Left colon (tissue), 2 donors: Measurements from ENCODE around the gene PTPRR. TPM values are rescaled to one million over a fixed set of nuclear protein-coding genes. Genes with fewer than 3 reads are reported as not detected.

Source experiments
- ATAC-seq: fragments of 200-7000 bp; cut with Tn5 transposase; one replicate; pipeline ENCODE4 v1.9.1; 2020; ENCODE audit warnings: mild to moderate bottlenecking, moderate library complexity
- DNase-seq, 2 donors: peaks; one replicate each; pipeline ENCODE4 v3.0.0-alpha.2; 2020
- intact Hi-C, 2 donors: fragments of 100-400 bp; cut with DNase I in 1 of 2; cut with micrococcal nuclease in 1 of 2; formaldehyde crosslinking; loops; one replicate each; pipeline versions ENCODE4 v1.11.2 to v1.14.0; 2022; cut with DNase I, micrococcal nuclease
- total RNA-seq, 2 donors: library from RNA; stranded (reverse); fragmentation: NEBNext Ultra II Directional; extraction: Animal tissue kit (Norgen Biotek cat#: 25700); gene quantifications; one replicate each; pipeline ENCODE4 v1.2.1, GENCODE V29; 2021
- donor health status: DM: no; HTN: no; CAD: no.
- donor health status: DM: yes; HTN: yes; CAD: no.

Gene PTPRR
- total RNA-seq, 2 donors from 2014 or later: 13.1 to 48.8 TPM

DNA sequence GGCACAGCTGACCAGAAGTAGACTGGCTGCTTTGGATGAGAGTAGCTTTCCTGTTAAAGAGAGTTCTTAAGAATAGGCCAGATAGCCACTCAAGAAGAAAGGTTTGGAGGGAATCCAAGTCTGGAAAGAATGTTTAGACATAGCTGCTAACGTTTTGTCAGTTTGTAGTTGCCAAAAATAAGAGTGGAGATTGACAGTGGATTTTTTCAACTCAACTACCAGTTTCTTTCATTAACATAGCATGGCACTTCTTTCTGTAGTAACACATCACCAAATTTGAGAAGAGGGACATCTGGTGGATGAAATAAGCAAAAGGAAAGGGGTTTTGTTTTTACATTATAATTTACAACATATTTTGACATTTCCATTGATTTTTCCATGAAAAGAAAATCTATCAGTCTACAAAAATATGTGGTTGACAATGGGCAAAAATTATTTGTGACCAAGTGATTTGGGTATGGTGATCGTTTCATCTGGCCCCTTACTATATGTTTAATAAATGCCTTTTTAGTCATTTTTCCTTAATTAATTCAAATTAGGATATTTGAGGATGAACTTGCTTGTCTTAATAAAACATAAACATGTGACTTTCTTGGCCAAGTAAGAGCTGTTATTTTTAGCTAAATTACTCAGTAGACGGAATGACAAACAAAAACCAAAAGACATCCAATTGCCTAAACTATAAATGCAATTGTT lies 71.1 kb downstream of the PTPRR start:
- intact Hi-C loops: no loop called here
- DNase-seq (no peak), ATAC-seq (peak; percentile 61)

GRCh38 chr12:70847871-70848270 lies 72.7 kb downstream of the PTPRR start:
- no peak for DNase-seq
- intact Hi-C loops: no loop called here
- no peak for ATAC-seq

DNA sequence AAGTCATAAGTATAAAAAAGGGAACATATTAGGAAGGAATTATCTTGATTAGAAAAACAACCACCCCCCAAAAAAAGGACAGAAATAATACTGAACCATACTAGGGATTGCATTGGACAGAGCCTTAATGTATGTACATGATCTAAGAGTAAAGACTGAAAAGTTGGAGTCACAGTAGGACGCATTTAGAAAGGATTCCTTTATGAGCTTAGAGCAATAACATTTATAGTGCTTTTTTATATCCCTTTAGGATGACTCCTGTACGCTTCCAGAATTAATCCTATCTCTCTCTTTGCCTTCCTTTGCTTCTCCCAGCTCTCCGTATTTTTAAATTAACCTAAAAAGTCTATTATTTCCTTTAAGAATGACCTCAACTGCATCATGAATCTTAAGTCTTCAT lies 75.3 kb downstream of the PTPRR start:
- intact Hi-C loops: no loop called here
- DNase-seq: no peak
- ATAC-seq: peak; percentile 95

- no peak for ATAC-seq
- DNase-seq: no peak
- intact Hi-C loops: no loop called here
These were observed 77.2 kb downstream of the PTPRR start for GRCh38 chr12:70843363-70843762.

GRCh38 chr12:70842942-70843341 lies 77.6 kb downstream of the PTPRR start:
- DNase-seq (no peak), ATAC-seq (no peak)
- intact Hi-C loops: no loop called here

DNA sequence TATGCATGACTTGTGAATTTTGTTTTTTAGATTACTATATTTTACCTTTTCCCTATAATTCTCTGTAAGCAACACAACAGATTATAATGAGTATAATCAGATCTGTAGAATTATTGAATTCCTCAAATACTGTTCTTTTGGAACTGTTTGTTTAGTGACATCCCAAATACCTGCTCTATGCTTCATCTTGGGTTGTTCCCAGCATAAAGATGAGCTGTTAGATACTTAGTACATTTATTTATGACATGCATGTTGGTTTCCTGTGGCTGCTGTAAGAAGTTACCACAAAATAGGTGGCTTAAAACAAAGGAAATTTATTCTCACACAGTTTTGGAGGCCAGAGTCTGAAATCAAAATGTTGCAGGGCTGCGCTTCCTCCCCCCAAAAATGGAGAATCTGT lies 78.4 kb downstream of the PTPRR start:
- ATAC-seq: no peak
- intact Hi-C loops: no loop called here
- DNase-seq: no peak

DNA sequence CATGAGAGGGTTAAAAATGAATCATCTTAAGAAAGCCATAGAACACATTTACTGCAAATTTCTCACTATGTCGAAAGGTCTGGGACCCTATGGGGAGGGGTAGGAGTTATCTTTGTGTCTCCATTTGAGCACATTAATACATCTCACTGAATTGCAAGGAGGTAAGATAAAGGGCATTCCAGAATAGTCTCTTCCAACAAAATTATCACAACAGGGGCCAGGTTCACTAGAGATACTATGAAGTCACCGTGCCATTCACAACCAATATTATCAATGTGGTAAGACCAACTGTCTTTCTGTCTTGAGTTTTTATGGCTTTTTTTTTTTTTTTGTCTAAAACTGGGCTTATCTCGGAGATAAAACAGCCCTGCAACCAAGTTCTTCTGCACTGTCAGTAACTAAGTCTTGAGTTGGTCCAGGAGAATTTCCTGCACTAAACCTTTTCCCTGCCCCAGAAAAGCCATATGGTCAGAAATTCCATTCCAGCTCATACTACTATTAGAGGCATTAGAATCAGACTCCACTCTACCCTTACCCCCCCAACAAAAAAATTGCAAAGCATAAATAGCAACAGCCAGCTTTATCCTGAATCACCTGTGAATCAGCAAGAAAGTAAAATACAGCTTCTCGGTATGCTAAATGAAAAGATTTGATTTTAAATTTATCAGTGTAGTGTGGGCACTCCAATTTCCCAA lies 79.7 kb downstream of the PTPRR start:
- no peak for ATAC-seq
- intact Hi-C loops: no loop called here
- DNase-seq: no peak

GRCh38 chr12:70839544-70839943 lies 81.0 kb downstream of the PTPRR start:
- DNase-seq: no peak
- no peak for ATAC-seq

GRCh38 chr12:70838127-70838526 lies 82.4 kb downstream of the PTPRR start:
- DNase-seq (no peak), ATAC-seq (no peak)
- intact Hi-C loops: no loop called here

More at GRCh38 chr12:70839544-70839943, 81.0 kb downstream of the PTPRR start:
- intact Hi-C loops: no loop called here

- no peak for ATAC-seq
- no peak for DNase-seq
- intact Hi-C loops: no loop called here
These were observed 83.5 kb downstream of the PTPRR start for GRCh38 chr12:70837026-70837425.

- DNase-seq (no peak), ATAC-seq (no peak)
- intact Hi-C loops: no loop called here
These were observed 84.6 kb downstream of the PTPRR start for GRCh38 chr12:70835948-70836347.

DNA sequence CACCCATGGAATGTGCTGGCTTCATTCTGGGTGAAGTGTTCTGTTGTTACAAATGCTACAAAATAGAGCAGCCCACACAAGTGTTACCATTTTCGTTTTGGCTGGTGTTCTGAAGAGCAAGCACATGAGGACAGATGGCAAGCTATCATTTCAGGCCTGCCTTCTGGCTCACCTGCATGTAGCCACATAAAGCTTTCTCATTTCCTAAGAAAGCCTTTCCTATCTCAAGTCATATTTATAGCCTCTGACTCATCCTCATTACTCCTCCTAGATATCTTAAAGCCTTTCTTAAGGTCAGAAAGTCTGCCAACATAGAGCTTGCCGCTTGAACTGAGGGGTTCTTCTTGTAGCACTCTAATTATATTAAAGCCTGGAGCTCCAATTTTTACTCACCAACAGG lies 89.0 kb downstream of the PTPRR start:
- intact Hi-C loops: no loop called here
- ATAC-seq (peak; percentile 81), DNase-seq (no peak)

DNA sequence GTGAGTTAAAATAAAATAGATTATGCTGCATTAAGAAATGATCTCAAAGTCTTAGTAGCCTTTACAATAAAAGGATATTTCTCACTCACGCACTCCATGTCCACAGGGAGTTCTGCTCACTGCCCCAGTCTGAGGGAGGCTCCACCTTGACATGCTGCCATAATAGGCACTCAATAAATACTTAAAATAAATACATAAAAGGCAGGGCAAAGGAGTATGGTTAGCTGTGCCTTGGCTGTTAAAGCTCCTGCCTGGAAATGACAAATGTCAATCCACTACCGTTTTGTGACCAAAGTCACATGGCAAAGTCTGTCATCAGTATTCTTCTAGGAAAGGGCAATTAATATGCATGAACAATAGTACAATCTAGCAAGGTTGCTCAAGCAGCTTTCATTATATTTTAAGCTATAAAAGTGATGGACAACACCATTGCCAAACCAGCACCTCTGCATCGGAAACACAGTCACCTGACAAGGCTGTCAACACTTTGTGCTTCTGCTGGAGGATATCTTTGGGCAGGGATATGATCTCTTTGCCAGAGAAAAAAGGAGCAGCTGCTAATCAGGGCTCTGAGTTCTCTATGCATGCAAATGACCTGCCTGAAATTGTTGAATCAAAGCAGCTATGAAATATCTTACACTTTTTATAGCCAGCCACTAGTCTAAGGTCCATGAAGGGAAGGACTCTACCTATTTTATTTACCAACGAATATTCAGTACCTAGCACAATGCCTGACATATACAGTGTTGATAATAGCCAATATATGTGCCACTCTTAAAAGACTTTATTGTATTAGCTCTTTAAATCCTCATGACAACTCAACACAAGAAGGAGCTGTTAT lies 90.1 kb downstream of the PTPRR start:
- intact Hi-C loops: no loop called here
- ATAC-seq (peak; percentile 83), DNase-seq (no peak)

GRCh38 chr12:70829070-70829469 lies 91.5 kb downstream of the PTPRR start:
- no peak for ATAC-seq
- intact Hi-C loops: no loop called here
- DNase-seq: no peak

DNA sequence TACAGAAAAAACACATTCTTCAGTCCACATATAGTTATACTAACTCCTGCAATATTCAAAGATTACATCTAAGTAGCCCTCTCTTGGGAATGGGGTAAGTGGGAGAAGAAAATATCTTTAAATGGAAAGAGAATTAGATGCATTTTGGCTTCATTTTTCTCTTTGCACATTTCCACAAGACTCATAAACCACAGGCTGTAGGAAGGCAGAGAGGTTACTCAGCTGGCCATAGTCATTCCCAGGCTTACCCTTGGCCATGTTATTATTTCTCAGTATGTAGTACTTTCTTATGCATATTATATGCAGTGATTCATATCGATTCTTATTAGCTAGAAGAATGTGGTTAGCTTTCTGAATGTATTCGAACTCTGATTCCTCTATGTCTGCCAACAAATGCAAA lies 92.2 kb downstream of the PTPRR start:
- DNase-seq: no peak
- intact Hi-C loops: no loop called here
- no peak for ATAC-seq

DNA sequence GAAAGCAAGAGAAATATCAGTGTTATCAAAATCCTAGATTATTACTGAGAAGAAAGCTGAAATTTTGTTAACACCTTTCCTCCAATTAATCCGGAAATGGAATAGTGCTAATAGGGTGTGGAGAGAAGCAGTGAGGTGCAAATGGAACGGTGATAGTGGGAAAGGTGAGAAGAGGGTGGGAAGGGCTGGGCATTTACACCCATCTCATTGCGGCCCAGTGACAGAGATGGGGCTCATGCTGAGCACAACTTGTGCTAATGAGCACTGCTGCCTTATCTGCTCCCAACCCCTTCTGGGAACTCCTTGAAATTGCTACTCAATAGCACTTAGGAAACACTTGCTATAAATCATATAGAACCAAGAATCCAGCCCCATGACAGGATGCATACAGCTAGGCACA lies 94.4 kb downstream of the PTPRR start:
- ATAC-seq (no peak), DNase-seq (no peak)
- intact Hi-C loops: no loop called here

DNA sequence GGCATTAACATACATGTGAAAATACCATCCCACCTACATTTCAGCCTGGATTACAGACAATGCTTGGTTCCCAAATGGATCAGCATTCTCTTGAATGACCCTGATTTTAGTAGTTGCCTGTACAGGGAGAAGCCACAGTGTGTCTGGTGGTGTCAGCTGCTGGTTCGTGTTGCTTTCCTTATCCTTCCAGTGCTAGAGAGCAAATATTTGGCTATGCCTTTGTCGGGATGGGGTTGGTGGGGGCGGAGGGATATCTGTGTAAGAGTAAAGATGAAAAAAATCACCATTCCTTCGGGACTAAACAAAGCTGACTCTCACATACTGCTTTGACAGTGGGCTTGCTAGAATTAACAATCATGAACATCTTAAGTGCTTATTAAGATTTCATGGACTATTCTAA lies 96.0 kb downstream of the PTPRR start:
- ATAC-seq (no peak), DNase-seq (no peak)
- intact Hi-C loops: no loop called here

GRCh38 chr12:70823182-70823976 lies 97.2 kb downstream of the PTPRR start:
- DNase-seq: no peak
- intact Hi-C loops: no loop called here
- ATAC-seq: peak; percentile 58

GRCh38 chr12:70822412-70822811 lies 98.1 kb downstream of the PTPRR start:
- intact Hi-C loops: no loop called here
- DNase-seq (no peak), ATAC-seq (no peak)
